K562 (cell line): ENCODE results near the gene ZMAT2. TPM values are rescaled to one million over a fixed set of nuclear protein-coding genes. Genes with fewer than 3 reads are reported as not detected.
"Not testable (repeated sequence)": the region's sequence is repeated elsewhere in the genome, so short reads cannot be mapped to it uniquely, and the experiment has no call there.

Source experiments
- ATAC-seq: fragments of 200-7000 bp; cut with Tn5 transposase; 3 replicates; pipeline ENCODE4 v1.9.1; 2020; ENCODE audit warnings: moderate library complexity
- BruUV-seq: library from RNA; stranded (reverse); fragments of 400-500 nt; replicated peaks from 2 replicates; lab custom pipeline; 2021; lab: Mats Ljungman, UMichigan
- CTCF ChIA-PET: fragments of 300-600 bp; formaldehyde crosslinking; extraction: SDS; loops from one replicate; lab custom pipeline; 2021; ENCODE audit warnings: low intra/inter-chr PET ratio; lab: Yijun Ruan, JAX
- POLR2A ChIA-PET: fragments of 300-600, 350-650 bp; sonication (Branson Sonifier 250); formaldehyde crosslinking; extraction: SDS; loops from one replicate; lab custom pipeline; 2021; ENCODE audit warnings: antibody characterized with exemption, inconsistent platforms; lab: Yijun Ruan, JAX
- DNase-seq, 4 experiments: peaks; one replicate each; pipeline versions ENCODE4 v3.0.0 to v3.0.0-alpha.2; 2011 to 2018; ENCODE audit warnings: low spot score in 3 of 4, mixed read lengths in 3 of 4; ENCODE audit errors: extremely low read depth in 1 of 4
- FAIRE-seq: peaks from 2 replicates; lab custom pipeline; 2011; peaks lifted over from hg19 to GRCh38; lab: Jason Lieb, UNC
- H2AFZ ChIP-seq: 2 replicates; pipeline ENCODE4 v1.6.0; 2011; ENCODE audit warnings: low read depth, low read length, control low read depth, inconsistent platforms
- H3K27ac ChIP-seq: fragments of 200-600 bp; 3 replicates; pipeline ENCODE4 v1.8.0; 2011; ENCODE audit warnings: low read depth, mild to moderate bottlenecking, control low read depth, inconsistent platforms, low read length, moderate library complexity, mixed read lengths; ENCODE audit errors: extremely low read depth
- H3K27me3 ChIP-seq, 2 experiments: fragments of 300-600 bp in 1 of 2; 2 replicates in 1 of 2; 3 replicates in 1 of 2; pipeline versions ENCODE4 v1.6.0 to v1.8.0; 2011; ENCODE audit warnings: inconsistent platforms in 2 of 2, low read length in 2 of 2, mild to moderate bottlenecking in 1 of 2, mixed read lengths in 1 of 2, moderate library complexity in 1 of 2; ENCODE audit not compliant: control insufficient read depth in 2 of 2, insufficient read depth in 2 of 2
- H3K36me3 ChIP-seq: fragments of 300-600 bp; 3 replicates; pipeline ENCODE4 v1.8.0; 2011; ENCODE audit warnings: mild to moderate bottlenecking, low read length, inconsistent platforms; ENCODE audit not compliant: control insufficient read depth, insufficient read depth
- H3K4me1 ChIP-seq, 2 experiments: fragments of 200-600 bp in 1 of 2; replicated peaks in 1 of 2; 2 replicates in 1 of 2; 3 replicates in 1 of 2; pipeline versions ENCODE4 v1.5.1 to v1.8.0; 2011; ENCODE audit warnings: inconsistent platforms in 2 of 2, low read length in 2 of 2, mild to moderate bottlenecking in 1 of 2, mixed read lengths in 1 of 2, moderate library complexity in 1 of 2; ENCODE audit not compliant: control insufficient read depth in 2 of 2, insufficient read depth in 2 of 2
- H3K4me2 ChIP-seq: 2 replicates; pipeline ENCODE4 v1.6.1; 2011; ENCODE audit warnings: low read length, control low read depth, inconsistent platforms, mixed read lengths; ENCODE audit not compliant: insufficient read depth
- H3K4me3 ChIP-seq: fragments of 200-600 bp; sonication (generic), shearing (Covaris generic); 2 replicates; pipeline ENCODE4 v1.5.1; 2016; ENCODE audit warnings: control low read depth, inconsistent platforms
- H3K79me2 ChIP-seq: fragments of 200-600 bp; 3 replicates; pipeline ENCODE4 v1.8.0; 2011; ENCODE audit warnings: low read length, inconsistent platforms; ENCODE audit not compliant: control insufficient read depth, insufficient read depth
- H3K9ac ChIP-seq, 2 experiments: 2 replicates each; pipeline versions ENCODE4 v1.6.0 to v1.6.1; 2011; ENCODE audit warnings: low read depth in 2 of 2, low read length in 2 of 2, control low read depth in 1 of 2, inconsistent platforms in 1 of 2, mild to moderate bottlenecking in 1 of 2, mixed read lengths in 1 of 2; ENCODE audit not compliant: insufficient read depth in 1 of 2
- H3K9me1 ChIP-seq: one replicate; pipeline ENCODE4 v1.6.0; 2011; ENCODE audit warnings: inconsistent platforms, mild to moderate bottlenecking, low read length, moderate library complexity; ENCODE audit not compliant: control insufficient read depth, insufficient read depth
- H3K9me3 ChIP-seq: replicated peaks from 2 replicates; pipeline ENCODE4 v1.5.1; 2011; ENCODE audit warnings: low read depth, low read length, inconsistent platforms; ENCODE audit not compliant: control insufficient read depth, insufficient read depth
- H4K20me1 ChIP-seq: replicated peaks from 2 replicates; pipeline ENCODE4 v1.6.1; 2011; ENCODE audit warnings: low read length, inconsistent platforms, mixed read lengths; ENCODE audit not compliant: control insufficient read depth, insufficient read depth
- PRDM10 ChIP-seq: fragments of 450-650 bp; IDR thresholded peaks from 2 replicates; pipeline ENCODE4 v1.6.1; 2018; ENCODE audit not compliant: partially characterized antibody
- WGBS: fragments of 100-300 bp; shearing (Covaris generic); methylation state at CpG from one replicate; pipeline ENCODE4 v1.1.6; 2016; ENCODE audit warnings: low coverage, mixed read lengths; ENCODE audit not compliant: insufficient coverage; ENCODE audit errors: missing lambda C conversion rate; 5-methylcytosine and 5-hydroxymethylcytosine counted together
- in situ Hi-C: fragments of 300-500 bp; cut with MboI; formaldehyde crosslinking; loops from 4 replicates; pipeline ENCODE4 v1.15.0; 2018; ENCODE audit warnings: inconsistent platforms, mixed read lengths
- intact Hi-C: fragments of 100-400 bp; cut with micrococcal nuclease; formaldehyde crosslinking; loops from 2 replicates; pipeline ENCODE4 v1.14.2; 2022
- polyA plus RNA-seq, 8 experiments: library from polyadenylated mRNA; depleted of rRNA in 4 of 8; stranded (reverse) in 5 of 8; unstranded in 3 of 8; fragments of >200 nt; fragmentation: Nextera tagmentation in 2 of 8; fragmentation: Illumina TruSeq in 1 of 8; extraction: Ambion mirVana in 2 of 8; extraction: Trizol in 1 of 8; gene quantifications; 2 replicates each; pipeline versions ENCODE4 v1.2.1 to v1.2.3, GENCODE V29; 2011 to 2014; ENCODE audit warnings: inconsistent platforms in 1 of 8, missing spikeins in 1 of 8
- total RNA-seq, 7 experiments: library from RNA; depleted of rRNA in 6 of 7; stranded (reverse); fragments of >200 nt in 6 of 7; fragmentation: Illumina TruSeq in 2 of 7; extraction: Trizol in 2 of 7; gene quantifications; 2 replicates each; pipeline versions ENCODE4 v1.2.1 to v1.2.3, GENCODE V29; 2011 to 2021; ENCODE audit warnings: low replicate concordance in 1 of 7

ZMAT2 gene
- total and polyA plus RNA-seq, 9 of the 15 experiments (the other 6 are each of a cell fraction or from before 2014, with no cell fraction given) = 44.2 to 101 (median 69.2) TPM

- H3K4me3 ChIP-seq, H3K4me1 ChIP-seq, H3K9me3 ChIP-seq, H3K79me2 ChIP-seq, H3K9ac ChIP-seq, ATAC-seq, DNase-seq, H3K27ac ChIP-seq, H3K9me1 ChIP-seq, FAIRE-seq, BruUV-seq, intact Hi-C loops, H3K36me3 ChIP-seq, H4K20me1 ChIP-seq, H3K27me3 ChIP-seq: not testable (repeated sequence)
- ChIA-PET CTCF (interaction anchor here (0.6 to 0.8 kb wide), 3 partner anchors 144 to 480 kb away, joined by 3 to 4 read pairs (median 4); no protein-coding TSS in a partner anchor), POLR2A (interaction anchor here (0.5 to 1.3 kb wide), 3 partner anchors 332 to 613 kb away, joined by 3 to 4 read pairs (median 3); partner anchors contain the start of gene HBEGF)
- peak; percentile 80 for TF ChIP-seq PRDM10
- in situ Hi-C loops = loop anchor here (10.0 kb wide), 1 partner anchor 476 kb away; no protein-coding TSS in a partner anchor
- Histone ChIP-seq H2AFZ (peak overlapping the region; percentile 64; the same call in 1 of the 2 replicates), H3K4me2 (peak overlapping the region; percentile 40; the same call in 1 of the 2 replicates)
- WGBS = 40% methylated on average over 6 of the region's 6 CpGs
Measured at GRCh38 chr5:140720738-140721137, 20.5 kb downstream of the ZMAT2 start.

GRCh38 chr5:140721395-140721794 is 21.1 kb downstream of the ZMAT2 start:
- H3K9me3 ChIP-seq, H4K20me1 ChIP-seq, ATAC-seq, H3K9me1 ChIP-seq, H3K9ac ChIP-seq, BruUV-seq, CTCF ChIA-PET, DNase-seq, H2AFZ ChIP-seq, H3K4me1 ChIP-seq, H3K79me2 ChIP-seq, H3K4me2 ChIP-seq, intact Hi-C loops, H3K27ac ChIP-seq, H3K4me3 ChIP-seq, FAIRE-seq, H3K27me3 ChIP-seq, H3K36me3 ChIP-seq: not testable (repeated sequence)
- 59% methylated on average over 5 of the region's 5 CpGs for WGBS
- in situ Hi-C loops = loop anchor here (10.0 kb wide), 1 partner anchor 477 kb away; no protein-coding TSS in a partner anchor
- POLR2A ChIA-PET = interaction anchor here (0.7 to 1.1 kb wide), 3 partner anchors 10 to 863 kb away, joined by 3 to 4 read pairs (median 4); no protein-coding TSS in a partner anchor
